HEK293 (cell line): Measurements from ENCODE around the gene ACTR8.

Experiments used
- REPIN1 ChIP-seq: fragments of 450-650 bp; formaldehyde crosslinking; IDR thresholded peaks from 2 replicates; pipeline ENCODE4 v1.5.1; 2017; ENCODE audit warnings: missing biosample characterization, missing genetic modification characterization, low read depth
- ZBTB20 ChIP-seq: fragments of 450-650 bp; formaldehyde crosslinking; IDR thresholded peaks from 2 replicates; pipeline ENCODE4 v1.5.1; 2016; ENCODE audit warnings: missing biosample characterization, missing genetic modification characterization
- ZBTB21 ChIP-seq: fragments of 450-650 bp; formaldehyde crosslinking; IDR thresholded peaks from 2 replicates; pipeline ENCODE4 v1.5.1; 2017; ENCODE audit warnings: missing biosample characterization, missing genetic modification characterization
- TF ChIP-seq, protein P1 (sequence below): fragments of 450-650 bp; formaldehyde crosslinking; IDR thresholded peaks from 2 replicates; pipeline ENCODE4 v1.5.1; 2016; ENCODE audit warnings: missing biosample characterization, missing genetic modification characterization
- TF ChIP-seq, protein P2 (sequence below): fragments of 450-650 bp; formaldehyde crosslinking; optimal IDR thresholded peaks from 2 replicates; pipeline ENCODE3; 2016; ENCODE audit warnings: missing biosample characterization, mild to moderate bottlenecking, missing genetic modification characterization

DNA sequence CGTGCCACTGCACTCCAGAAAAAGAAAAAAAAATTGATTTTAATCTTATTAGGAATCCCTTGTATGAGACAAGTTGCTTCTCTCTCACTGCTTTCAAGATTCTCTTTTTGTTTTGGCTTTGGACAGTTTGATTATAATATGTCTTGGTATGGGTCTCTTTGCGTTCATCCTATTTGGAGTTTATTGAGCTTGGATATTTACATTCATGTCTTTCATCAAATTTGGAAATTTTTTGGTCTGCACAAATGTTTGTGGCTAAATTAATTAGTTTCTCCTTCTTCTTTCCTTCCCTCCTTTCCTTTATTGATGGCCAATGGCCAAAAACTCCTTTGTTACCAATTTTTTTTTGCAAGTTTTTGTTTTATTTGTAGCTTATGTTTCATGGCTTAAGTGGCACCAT is 37.8 kb upstream of the ACTR8 start:
- TF ChIP-seq ZBTB20 (no peak), ZBTB21 (no peak), REPIN1 (tag by site-specific recombination) (no peak)
- TF ChIP-seq, protein P1, sequence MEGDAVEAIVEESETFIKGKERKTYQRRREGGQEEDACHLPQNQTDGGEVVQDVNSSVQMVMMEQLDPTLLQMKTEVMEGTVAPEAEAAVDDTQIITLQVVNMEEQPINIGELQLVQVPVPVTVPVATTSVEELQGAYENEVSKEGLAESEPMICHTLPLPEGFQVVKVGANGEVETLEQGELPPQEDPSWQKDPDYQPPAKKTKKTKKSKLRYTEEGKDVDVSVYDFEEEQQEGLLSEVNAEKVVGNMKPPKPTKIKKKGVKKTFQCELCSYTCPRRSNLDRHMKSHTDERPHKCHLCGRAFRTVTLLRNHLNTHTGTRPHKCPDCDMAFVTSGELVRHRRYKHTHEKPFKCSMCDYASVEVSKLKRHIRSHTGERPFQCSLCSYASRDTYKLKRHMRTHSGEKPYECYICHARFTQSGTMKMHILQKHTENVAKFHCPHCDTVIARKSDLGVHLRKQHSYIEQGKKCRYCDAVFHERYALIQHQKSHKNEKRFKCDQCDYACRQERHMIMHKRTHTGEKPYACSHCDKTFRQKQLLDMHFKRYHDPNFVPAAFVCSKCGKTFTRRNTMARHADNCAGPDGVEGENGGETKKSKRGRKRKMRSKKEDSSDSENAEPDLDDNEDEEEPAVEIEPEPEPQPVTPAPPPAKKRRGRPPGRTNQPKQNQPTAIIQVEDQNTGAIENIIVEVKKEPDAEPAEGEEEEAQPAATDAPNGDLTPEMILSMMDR (tag by site-specific recombination) = no peak
- TF ChIP-seq, protein P2, sequence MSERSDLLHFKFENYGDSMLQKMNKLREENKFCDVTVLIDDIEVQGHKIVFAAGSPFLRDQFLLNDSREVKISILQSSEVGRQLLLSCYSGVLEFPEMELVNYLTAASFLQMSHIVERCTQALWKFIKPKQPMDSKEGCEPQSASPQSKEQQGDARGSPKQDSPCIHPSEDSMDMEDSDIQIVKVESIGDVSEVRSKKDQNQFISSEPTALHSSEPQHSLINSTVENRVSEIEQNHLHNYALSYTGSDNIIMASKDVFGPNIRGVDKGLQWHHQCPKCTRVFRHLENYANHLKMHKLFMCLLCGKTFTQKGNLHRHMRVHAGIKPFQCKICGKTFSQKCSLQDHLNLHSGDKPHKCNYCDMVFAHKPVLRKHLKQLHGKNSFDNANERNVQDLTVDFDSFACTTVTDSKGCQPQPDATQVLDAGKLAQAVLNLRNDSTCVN = no peak
